ENCODE results near the gene LEUTX. TPM values are rescaled to one million over a fixed set of nuclear protein-coding genes. Genes with fewer than 3 reads are reported as not detected.
A peak's percentile ranks its signal among the peaks of the same experiment; 100 is the strongest.

The LEUTX gene
- total RNA-seq, 1 experiment from 2014 or later = not detected

DNA sequence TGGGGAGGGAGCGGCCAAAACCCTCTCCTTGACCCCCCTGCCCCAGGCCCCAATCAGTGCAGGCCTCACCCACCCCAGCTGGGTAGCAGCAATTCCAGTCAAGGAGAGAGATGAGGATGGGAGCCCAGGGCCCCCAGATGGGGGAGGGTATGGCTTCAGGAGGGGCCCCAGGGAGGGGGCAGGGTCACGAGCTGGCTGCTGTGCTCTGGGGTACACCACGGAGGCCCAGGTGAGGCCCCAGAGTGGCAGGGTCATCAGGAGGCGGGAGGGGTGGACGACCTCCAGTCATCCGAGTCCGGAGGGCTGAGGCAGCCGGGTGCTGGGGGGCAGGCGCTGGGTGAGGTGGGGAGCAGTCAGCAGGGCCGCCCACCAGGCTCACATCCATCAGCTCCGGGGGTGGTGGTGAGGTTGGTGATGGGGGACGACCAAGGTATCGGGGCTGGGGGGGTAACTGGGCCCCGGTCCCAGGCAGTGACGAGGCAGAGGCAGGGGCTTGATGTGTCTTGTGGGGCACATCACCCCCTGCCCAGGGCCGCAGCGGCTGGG, 47.0 kb downstream of the LEUTX start:
- Histone ChIP-seq H3K9me3 (ENCODE audit: control insufficient read depth, insufficient read depth, low read depth, low read length) (no peaks in the 10 kb centered on the region; the same call in 1 of the 2 replicates), H3K27ac (ENCODE audit: low read length) (peak overlapping the region; percentile 78; the same call in 1 of the 2 replicates), H3K4me1 (ENCODE audit: control insufficient read depth, insufficient read depth, low read length) (peaks cover 26% of the 10 kb centered on the region), H3K27me3 (ENCODE audit: control insufficient read depth, insufficient read depth, low read length) (no peaks in the 10 kb centered on the region), H3K36me3 (ENCODE audit: control insufficient read depth, insufficient read depth, low read length) (peaks cover 41% of the 10 kb centered on the region), H3K4me3 (ENCODE audit: low read depth in 2 of 2, low read length in 2 of 2) (no peak overlapping the region)
- TF ChIP-seq POLR2AphosphoS5 (IDR thresholded peaks at IDR 0.05; ENCODE audit: low read depth, low read length) (no peak), SIN3A (IDR thresholded peaks at IDR 0.05; ENCODE audit: borderline replicate concordance, insufficient read depth, low read depth, low read length) (no peak), TCF7L2 (IDR thresholded peaks at IDR 0.05; ENCODE audit: low read depth, low read length) (no peak)
- TF ChIP-seq, protein P1, sequence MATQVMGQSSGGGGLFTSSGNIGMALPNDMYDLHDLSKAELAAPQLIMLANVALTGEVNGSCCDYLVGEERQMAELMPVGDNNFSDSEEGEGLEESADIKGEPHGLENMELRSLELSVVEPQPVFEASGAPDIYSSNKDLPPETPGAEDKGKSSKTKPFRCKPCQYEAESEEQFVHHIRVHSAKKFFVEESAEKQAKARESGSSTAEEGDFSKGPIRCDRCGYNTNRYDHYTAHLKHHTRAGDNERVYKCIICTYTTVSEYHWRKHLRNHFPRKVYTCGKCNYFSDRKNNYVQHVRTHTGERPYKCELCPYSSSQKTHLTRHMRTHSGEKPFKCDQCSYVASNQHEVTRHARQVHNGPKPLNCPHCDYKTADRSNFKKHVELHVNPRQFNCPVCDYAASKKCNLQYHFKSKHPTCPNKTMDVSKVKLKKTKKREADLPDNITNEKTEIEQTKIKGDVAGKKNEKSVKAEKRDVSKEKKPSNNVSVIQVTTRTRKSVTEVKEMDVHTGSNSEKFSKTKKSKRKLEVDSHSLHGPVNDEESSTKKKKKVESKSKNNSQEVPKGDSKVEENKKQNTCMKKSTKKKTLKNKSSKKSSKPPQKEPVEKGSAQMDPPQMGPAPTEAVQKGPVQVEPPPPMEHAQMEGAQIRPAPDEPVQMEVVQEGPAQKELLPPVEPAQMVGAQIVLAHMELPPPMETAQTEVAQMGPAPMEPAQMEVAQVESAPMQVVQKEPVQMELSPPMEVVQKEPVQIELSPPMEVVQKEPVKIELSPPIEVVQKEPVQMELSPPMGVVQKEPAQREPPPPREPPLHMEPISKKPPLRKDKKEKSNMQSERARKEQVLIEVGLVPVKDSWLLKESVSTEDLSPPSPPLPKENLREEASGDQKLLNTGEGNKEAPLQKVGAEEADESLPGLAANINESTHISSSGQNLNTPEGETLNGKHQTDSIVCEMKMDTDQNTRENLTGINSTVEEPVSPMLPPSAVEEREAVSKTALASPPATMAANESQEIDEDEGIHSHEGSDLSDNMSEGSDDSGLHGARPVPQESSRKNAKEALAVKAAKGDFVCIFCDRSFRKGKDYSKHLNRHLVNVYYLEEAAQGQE (IDR thresholded peaks at IDR 0.05; ENCODE audit: insufficient read depth in 1 of 2, low read depth in 2 of 2, low read length in 1 of 2) = no peak
- TF ChIP-seq, protein P2, sequence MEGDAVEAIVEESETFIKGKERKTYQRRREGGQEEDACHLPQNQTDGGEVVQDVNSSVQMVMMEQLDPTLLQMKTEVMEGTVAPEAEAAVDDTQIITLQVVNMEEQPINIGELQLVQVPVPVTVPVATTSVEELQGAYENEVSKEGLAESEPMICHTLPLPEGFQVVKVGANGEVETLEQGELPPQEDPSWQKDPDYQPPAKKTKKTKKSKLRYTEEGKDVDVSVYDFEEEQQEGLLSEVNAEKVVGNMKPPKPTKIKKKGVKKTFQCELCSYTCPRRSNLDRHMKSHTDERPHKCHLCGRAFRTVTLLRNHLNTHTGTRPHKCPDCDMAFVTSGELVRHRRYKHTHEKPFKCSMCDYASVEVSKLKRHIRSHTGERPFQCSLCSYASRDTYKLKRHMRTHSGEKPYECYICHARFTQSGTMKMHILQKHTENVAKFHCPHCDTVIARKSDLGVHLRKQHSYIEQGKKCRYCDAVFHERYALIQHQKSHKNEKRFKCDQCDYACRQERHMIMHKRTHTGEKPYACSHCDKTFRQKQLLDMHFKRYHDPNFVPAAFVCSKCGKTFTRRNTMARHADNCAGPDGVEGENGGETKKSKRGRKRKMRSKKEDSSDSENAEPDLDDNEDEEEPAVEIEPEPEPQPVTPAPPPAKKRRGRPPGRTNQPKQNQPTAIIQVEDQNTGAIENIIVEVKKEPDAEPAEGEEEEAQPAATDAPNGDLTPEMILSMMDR (IDR thresholded peaks at IDR 0.05) = no peak
- ATAC-seq (no peak), DNase-seq (ENCODE audit: low read depth, low spot score) (no peak)
- CTCF ChIA-PET = interaction anchor here (1.1 to 6.6 kb wide), 6 partner anchors 8 to 145 kb away, joined by 3 to 72 read pairs (median 13); partner anchors contain the start of genes DYRK1B, FBL and PSMC4
- in situ Hi-C loops (cut with HindIII; ENCODE audit: low pct_unique_long_range_greater_than_20kb, low sequenced_read_pairs) = no loop called here
- no TSS peak for BruUV-seq (replicated peaks)
- POLR2A ChIA-PET = interaction anchor here (0.6 to 3.7 kb wide), 9 partner anchors 8 to 371 kb away, joined by 3 to 82 read pairs (median 4); partner anchors contain the start of genes DYRK1B, FBL and PSMC4
- intact Hi-C loops (cut with micrococcal nuclease; ENCODE audit: unreplicated experiment) = no loop called here

DNA sequence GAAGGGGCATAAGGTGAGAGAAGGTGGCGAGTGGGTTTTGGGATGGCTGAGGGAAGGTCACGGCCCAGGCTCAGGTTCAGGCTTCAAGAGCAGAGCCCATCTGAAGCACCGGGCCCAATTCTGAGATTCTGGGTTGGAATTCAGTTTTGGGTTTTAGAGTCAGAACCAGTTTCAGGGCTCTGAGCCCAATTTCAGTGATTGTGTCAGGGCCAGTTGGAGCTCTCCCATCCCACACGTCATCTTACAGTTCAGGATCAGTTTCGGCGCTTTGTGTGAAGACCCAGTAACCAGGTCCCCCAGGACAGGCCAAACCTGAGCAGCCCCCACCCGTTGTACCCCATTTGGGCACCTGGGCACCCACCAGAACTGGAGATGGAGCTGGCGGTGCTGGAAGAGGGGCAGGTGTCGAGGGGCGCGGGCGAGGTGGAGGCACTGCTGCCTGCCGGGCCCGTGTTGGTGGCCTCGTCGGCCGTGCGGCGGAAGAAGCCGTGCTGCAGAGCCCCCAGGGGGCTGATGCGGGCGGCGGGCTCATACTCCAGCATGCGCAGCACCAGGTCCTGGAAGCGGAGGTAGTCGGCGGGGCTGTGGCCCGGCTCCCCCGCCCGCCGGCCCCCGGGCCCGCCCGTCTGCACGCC, 47.8 kb downstream of the LEUTX start:
- in situ Hi-C loops (cut with HindIII; ENCODE audit: low pct_unique_long_range_greater_than_20kb, low sequenced_read_pairs) = no loop called here
- Histone ChIP-seq H3K27ac (ENCODE audit: low read length) (no peak overlapping the region), H3K4me1 (ENCODE audit: control insufficient read depth, insufficient read depth, low read length) (peaks cover 26% of the 10 kb centered on the region), H3K9me3 (ENCODE audit: control insufficient read depth, insufficient read depth, low read depth, low read length) (no peaks in the 10 kb centered on the region), H3K4me3 (ENCODE audit: low read depth in 2 of 2, low read length in 2 of 2) (no peak overlapping the region), H3K27me3 (ENCODE audit: control insufficient read depth, insufficient read depth, low read length) (no peaks in the 10 kb centered on the region), H3K36me3 (ENCODE audit: control insufficient read depth, insufficient read depth, low read length) (peaks cover 47% of the 10 kb centered on the region)
- DNase-seq (ENCODE audit: low read depth, low spot score) (no peak), ATAC-seq (no peak)
- no peak for TF ChIP-seq POLR2AphosphoS5 (IDR thresholded peaks at IDR 0.05; ENCODE audit: low read depth, low read length)
- no TSS peak for BruUV-seq (replicated peaks)
- POLR2A ChIA-PET = interaction anchor here (0.6 kb wide), 3 partner anchors 24 to 330 kb away, joined by 3 to 10 read pairs (median 4); no protein-coding TSS in a partner anchor
- CTCF ChIA-PET = interaction anchor here (2.7 to 6.6 kb wide), 2 partner anchors 18 to 34 kb away, joined by 19 to 72 read pairs; partner anchors contain the start of gene FBL
- intact Hi-C loops (cut with micrococcal nuclease; ENCODE audit: unreplicated experiment) = no loop called here

Data from Panc1 (cell line).